GM23248 (cell line): ENCODE measurements around the gene DRAXIN.

ENCODE experiments used
- EZH2 ChIP-seq: fragments of 200-600 bp; sonication (generic); IDR thresholded peaks from 2 replicates; pipeline ENCODE4 v1.6.1; 2018; ENCODE audit warnings: antibody characterized with exemption, mild to moderate bottlenecking; ENCODE audit not compliant: insufficient read depth, poor library complexity, severe bottlenecking
- EZH2phosphoT487 ChIP-seq: fragments of 200-600 bp; sonication (generic); IDR thresholded peaks from 2 replicates; pipeline ENCODE4 v1.6.1; 2018; ENCODE audit warnings: antibody characterized with exemption, moderate library complexity, mild to moderate bottlenecking, low read depth; ENCODE audit not compliant: insufficient read depth

DNA sequence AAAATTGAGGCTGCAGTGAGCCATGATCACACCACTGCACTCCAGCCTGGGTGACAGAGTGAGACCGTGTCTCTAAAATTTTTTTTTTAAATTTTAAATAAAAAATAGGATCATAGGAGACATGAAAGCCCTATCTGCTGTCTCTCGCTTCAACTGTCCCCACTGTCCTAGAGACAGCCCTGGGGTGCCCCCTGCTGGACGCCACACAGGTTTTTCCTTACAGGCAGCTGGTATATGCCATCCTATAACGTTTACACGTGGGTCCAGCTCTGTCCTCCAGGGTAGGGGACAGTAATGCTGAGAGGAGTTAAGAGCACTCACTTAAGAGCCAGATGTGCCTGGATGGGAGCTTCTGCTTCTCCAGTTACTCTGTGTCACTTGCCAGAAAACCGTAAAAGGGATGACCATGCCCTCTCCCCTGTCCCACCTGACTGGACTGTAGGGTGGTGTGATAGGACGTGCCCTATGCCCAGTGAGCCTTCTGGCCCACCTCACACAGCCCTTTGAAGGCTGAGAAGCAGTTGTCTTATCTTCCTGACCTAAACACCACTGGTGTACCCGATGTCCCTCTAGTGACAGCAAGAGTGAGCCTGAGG is 45.7 kb upstream of the DRAXIN start:
- TF ChIP-seq EZH2 (no peak), EZH2phosphoT487 (no peak)
